K562 (cell line): ENCODE measurements around the gene LAGE3. TPM values are rescaled to one million over a fixed set of nuclear protein-coding genes. Genes with fewer than 3 reads are reported as not detected.
A peak's percentile ranks its signal among the peaks of the same experiment; 100 is the strongest.

Experiments
- ATAC-seq: fragments of 200-7000 bp; cut with Tn5 transposase; 3 replicates; pipeline ENCODE4 v1.9.1; 2020; ENCODE audit warnings: moderate library complexity
- Bru-seq: library from RNA; stranded (reverse); fragments of 400-500 nt; gene quantifications from one replicate; lab custom pipeline; 2021; lab: Mats Ljungman, UMichigan
- BruChase-seq, 2 experiments: library from RNA; stranded (reverse); fragments of 400-500 nt; gene quantifications; one replicate each; lab custom pipeline; 2021; lab: Mats Ljungman, UMichigan
- BruUV-seq: library from RNA; stranded (reverse); fragments of 400-500 nt; replicated peaks from 2 replicates; lab custom pipeline; 2021; lab: Mats Ljungman, UMichigan
- CTCF ChIA-PET: fragments of 300-600 bp; formaldehyde crosslinking; extraction: SDS; loops from one replicate; lab custom pipeline; 2021; ENCODE audit warnings: low intra/inter-chr PET ratio; lab: Yijun Ruan, JAX
- POLR2A ChIA-PET: fragments of 300-600, 350-650 bp; sonication (Branson Sonifier 250); formaldehyde crosslinking; extraction: SDS; loops from one replicate; lab custom pipeline; 2021; ENCODE audit warnings: antibody characterized with exemption, inconsistent platforms; lab: Yijun Ruan, JAX
- DNase-seq, 4 experiments: peaks; one replicate each; pipeline versions ENCODE4 v3.0.0 to v3.0.0-alpha.2; 2011 to 2018; ENCODE audit warnings: low spot score in 3 of 4, mixed read lengths in 3 of 4; ENCODE audit errors: extremely low read depth in 1 of 4
- FAIRE-seq: peaks from 2 replicates; lab custom pipeline; 2011; peaks lifted over from hg19 to GRCh38; lab: Jason Lieb, UNC
- H2AFZ ChIP-seq: 2 replicates; pipeline ENCODE4 v1.6.0; 2011; ENCODE audit warnings: low read depth, low read length, control low read depth, inconsistent platforms
- H3K27ac ChIP-seq: fragments of 200-600 bp; 3 replicates; pipeline ENCODE4 v1.8.0; 2011; ENCODE audit warnings: low read depth, mild to moderate bottlenecking, control low read depth, inconsistent platforms, low read length, moderate library complexity, mixed read lengths; ENCODE audit errors: extremely low read depth
- H3K27me3 ChIP-seq, 2 experiments: fragments of 300-600 bp in 1 of 2; 2 replicates in 1 of 2; 3 replicates in 1 of 2; pipeline versions ENCODE4 v1.6.0 to v1.8.0; 2011; ENCODE audit warnings: inconsistent platforms in 2 of 2, low read length in 2 of 2, mild to moderate bottlenecking in 1 of 2, mixed read lengths in 1 of 2, moderate library complexity in 1 of 2; ENCODE audit not compliant: control insufficient read depth in 2 of 2, insufficient read depth in 2 of 2
- H3K36me3 ChIP-seq: fragments of 300-600 bp; 3 replicates; pipeline ENCODE4 v1.8.0; 2011; ENCODE audit warnings: mild to moderate bottlenecking, low read length, inconsistent platforms; ENCODE audit not compliant: control insufficient read depth, insufficient read depth
- H3K4me1 ChIP-seq, 2 experiments: fragments of 200-600 bp in 1 of 2; replicated peaks in 1 of 2; 2 replicates in 1 of 2; 3 replicates in 1 of 2; pipeline versions ENCODE4 v1.5.1 to v1.8.0; 2011; ENCODE audit warnings: inconsistent platforms in 2 of 2, low read length in 2 of 2, mild to moderate bottlenecking in 1 of 2, mixed read lengths in 1 of 2, moderate library complexity in 1 of 2; ENCODE audit not compliant: control insufficient read depth in 2 of 2, insufficient read depth in 2 of 2
- H3K4me2 ChIP-seq: 2 replicates; pipeline ENCODE4 v1.6.1; 2011; ENCODE audit warnings: low read length, control low read depth, inconsistent platforms, mixed read lengths; ENCODE audit not compliant: insufficient read depth
- H3K4me3 ChIP-seq: fragments of 200-600 bp; sonication (generic), shearing (Covaris generic); 2 replicates; pipeline ENCODE4 v1.5.1; 2016; ENCODE audit warnings: control low read depth, inconsistent platforms
- H3K79me2 ChIP-seq: fragments of 200-600 bp; 3 replicates; pipeline ENCODE4 v1.8.0; 2011; ENCODE audit warnings: low read length, inconsistent platforms; ENCODE audit not compliant: control insufficient read depth, insufficient read depth
- H3K9ac ChIP-seq, 2 experiments: 2 replicates each; pipeline versions ENCODE4 v1.6.0 to v1.6.1; 2011; ENCODE audit warnings: low read depth in 2 of 2, low read length in 2 of 2, control low read depth in 1 of 2, inconsistent platforms in 1 of 2, mild to moderate bottlenecking in 1 of 2, mixed read lengths in 1 of 2; ENCODE audit not compliant: insufficient read depth in 1 of 2
- H3K9me1 ChIP-seq: one replicate; pipeline ENCODE4 v1.6.0; 2011; ENCODE audit warnings: inconsistent platforms, mild to moderate bottlenecking, low read length, moderate library complexity; ENCODE audit not compliant: control insufficient read depth, insufficient read depth
- H3K9me3 ChIP-seq: replicated peaks from 2 replicates; pipeline ENCODE4 v1.5.1; 2011; ENCODE audit warnings: low read depth, low read length, inconsistent platforms; ENCODE audit not compliant: control insufficient read depth, insufficient read depth
- H4K20me1 ChIP-seq: replicated peaks from 2 replicates; pipeline ENCODE4 v1.6.1; 2011; ENCODE audit warnings: low read length, inconsistent platforms, mixed read lengths; ENCODE audit not compliant: control insufficient read depth, insufficient read depth
- DNMT1 ChIP-seq: fragments of 450-650 bp; IDR thresholded peaks from 2 replicates; pipeline ENCODE4 v1.6.1; 2016; ENCODE audit warnings: antibody characterized with exemption, mild to moderate bottlenecking
- MEF2D ChIP-seq: conservative IDR thresholded peaks from 2 replicates; pipeline ENCODE4 v1.6.1; 2016; ENCODE audit warnings: low read depth, missing genetic modification characterization, missing compliant biosample characterization
- NCOA4 ChIP-seq: fragments of 450-650 bp; IDR thresholded peaks from 2 replicates; pipeline ENCODE4 v1.6.1; 2018; ENCODE audit warnings: mild to moderate bottlenecking; ENCODE audit not compliant: partially characterized antibody
- NFXL1 ChIP-seq: fragments of 450-650 bp; formaldehyde crosslinking; IDR thresholded peaks from 2 replicates; pipeline ENCODE4 v1.4.0; 2021; ENCODE audit warnings: mild to moderate bottlenecking
- NR2C1 ChIP-seq, 2 experiments: fragments of 450-650 bp; IDR thresholded peaks; 2 replicates each; pipeline ENCODE4 v1.6.1; 2017; ENCODE audit warnings: mild to moderate bottlenecking in 2 of 2, antibody characterized with exemption in 1 of 2, inconsistent platforms in 1 of 2, missing compliant biosample characterization in 1 of 2, missing genetic modification characterization in 1 of 2
- SP2 ChIP-seq: IDR thresholded peaks from 2 replicates; pipeline ENCODE4 v1.6.1; 2011; ENCODE audit warnings: mild to moderate bottlenecking, low read depth, low read length, moderate library complexity; ENCODE audit not compliant: poor library complexity, severe bottlenecking; ENCODE audit errors: extremely low read depth
- TAF9B ChIP-seq: fragments of 450-650 bp; IDR thresholded peaks from 2 replicates; pipeline ENCODE4 v1.6.1; 2018; ENCODE audit warnings: mild to moderate bottlenecking; ENCODE audit not compliant: partially characterized antibody
- TCF3 ChIP-seq: sonication (generic); formaldehyde crosslinking; IDR thresholded peaks from 2 replicates; pipeline ENCODE4 v1.4.0; 2020; ENCODE audit warnings: mild to moderate bottlenecking, missing genetic modification reagents
- ZSCAN32 ChIP-seq: fragments of 450-650 bp; formaldehyde crosslinking; IDR thresholded peaks from 2 replicates; pipeline ENCODE4 v1.4.0; 2020; ENCODE audit warnings: mild to moderate bottlenecking, moderate library complexity
- WGBS: fragments of 100-300 bp; shearing (Covaris generic); methylation state at CpG from one replicate; pipeline ENCODE4 v1.1.6; 2016; ENCODE audit warnings: low coverage, mixed read lengths; ENCODE audit not compliant: insufficient coverage; ENCODE audit errors: missing lambda C conversion rate; 5-methylcytosine and 5-hydroxymethylcytosine counted together
- in situ Hi-C: fragments of 300-500 bp; cut with MboI; formaldehyde crosslinking; loops from 4 replicates; pipeline ENCODE4 v1.15.0; 2018; ENCODE audit warnings: inconsistent platforms, mixed read lengths
- intact Hi-C: fragments of 100-400 bp; cut with micrococcal nuclease; formaldehyde crosslinking; loops from 2 replicates; pipeline ENCODE4 v1.14.2; 2022
- long read RNA-seq, 3 experiments: library from polyadenylated mRNA in 2 of 3; library from RNA in 1 of 3; unstranded in 2 of 3; stranded (forward) in 1 of 3; transcript quantifications; one replicate each; pipeline ENCODE4 v2.0.0, GENCODE V29; 2019 to 2022
- polyA minus RNA-seq, 3 experiments: library from RNA; depleted of rRNA, polyadenylated mRNA; stranded (reverse); fragments of >200 nt; gene quantifications; 2 replicates each; pipeline ENCODE4 v1.2.3, GENCODE V29; 2011
- polyA plus RNA-seq, 8 experiments: library from polyadenylated mRNA; depleted of rRNA in 4 of 8; stranded (reverse) in 5 of 8; unstranded in 3 of 8; fragments of >200 nt; fragmentation: Nextera tagmentation in 2 of 8; fragmentation: Illumina TruSeq in 1 of 8; extraction: Ambion mirVana in 2 of 8; extraction: Trizol in 1 of 8; gene quantifications; 2 replicates each; pipeline versions ENCODE4 v1.2.1 to v1.2.3, GENCODE V29; 2011 to 2014; ENCODE audit warnings: inconsistent platforms in 1 of 8, missing spikeins in 1 of 8
- total RNA-seq, 7 experiments: library from RNA; depleted of rRNA in 6 of 7; stranded (reverse); fragments of >200 nt in 6 of 7; fragmentation: Illumina TruSeq in 2 of 7; extraction: Trizol in 2 of 7; gene quantifications; 2 replicates each; pipeline versions ENCODE4 v1.2.1 to v1.2.3, GENCODE V29; 2011 to 2021; ENCODE audit warnings: low replicate concordance in 1 of 7
- TF ChIP-seq, protein P1 (sequence below): fragments of 250-450 bp; sonication (Bioruptor Pico); IDR thresholded peaks from 2 replicates; pipeline ENCODE4 v1.8.0; 2022; ENCODE audit warnings: moderate library complexity, mild to moderate bottlenecking, inconsistent platforms
- TF ChIP-seq, protein P2 (sequence below): sonication (generic); formaldehyde crosslinking; IDR thresholded peaks from 2 replicates; pipeline ENCODE4 v1.8.0; 2022; ENCODE audit warnings: mild to moderate bottlenecking, missing genetic modification reagents
- TF ChIP-seq, protein P3 (sequence below): fragments of 250-450 bp; sonication (Bioruptor Pico); IDR thresholded peaks from 2 replicates; pipeline ENCODE4 v1.5.1; 2021; ENCODE audit warnings: mild to moderate bottlenecking

Gene LAGE3, protein sequence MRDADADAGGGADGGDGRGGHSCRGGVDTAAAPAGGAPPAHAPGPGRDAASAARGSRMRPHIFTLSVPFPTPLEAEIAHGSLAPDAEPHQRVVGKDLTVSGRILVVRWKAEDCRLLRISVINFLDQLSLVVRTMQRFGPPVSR
- total RNA-seq (2011; cell fraction: chromatin; rRNA removed; ENCODE audit: low replicate concordance): 1.1 and 4.2 TPM in 2 replicates
- total RNA-seq (2011; cell fraction: nucleolus; rRNA removed): 9.7 and 13.2 TPM in 2 replicates
- 6.9 and 10.6 TPM in 2 replicates for total RNA-seq (2011; cell fraction: nucleoplasm; rRNA removed)
- total RNA-seq (2014; rRNA removed) (125 and 144 TPM in 2 replicates), total RNA-seq (2014; rRNA removed; fragmentation: Illumina TruSeq; extraction: Trizol) (21.0 and 29.7 TPM in 2 replicates), total RNA-seq (2015; rRNA removed; fragmentation: Illumina TruSeq; extraction: Trizol) (44.0 and 45.4 TPM in 2 replicates), total RNA-seq (2021) (116 and 120 TPM in 2 replicates), polyA plus RNA-seq (2011; rRNA removed) (35.8 and 45.0 TPM in 2 replicates), polyA plus RNA-seq (2014; fragmentation: Illumina TruSeq; extraction: Trizol) (29.2 and 51.8 TPM in 2 replicates), polyA plus RNA-seq (2014; fragmentation: Nextera tagmentation; extraction: Ambion mirVana) (10 to 100 TPM; 28.2 to 31.1 TPM), polyA plus RNA-seq (2014; rRNA removed) (91.3 and 105 TPM in 2 replicates), polyA minus RNA-seq (2011; rRNA and poly(A)+ RNA removed) (4.8 and 6.6 TPM in 2 replicates), Bru-seq, nascent RNA (percentile 81 among the genes with signal in this experiment), BruChase-seq, experiment 1, labeled RNA remaining after a 2-hour chase (percentile 74 among the genes with signal in this experiment), BruChase-seq, experiment 2, labeled RNA remaining after a 6-hour chase (percentile 82 among the genes with signal in this experiment)
- 61.3 and 199 TPM in 2 replicates for polyA plus RNA-seq (2011; cell fraction: cytosol; rRNA removed)
- 34.4 and 41.8 TPM in 2 replicates for polyA plus RNA-seq (2011; cell fraction: nucleus; rRNA removed)
- polyA plus RNA-seq (2012): 81.2 and 96.3 TPM in 2 replicates
- polyA minus RNA-seq (2011; cell fraction: cytosol; rRNA and poly(A)+ RNA removed): 16.6 and 19.7 TPM in 2 replicates
- 4.0 and 7.3 TPM in 2 replicates for polyA minus RNA-seq (2011; cell fraction: nucleus; rRNA and poly(A)+ RNA removed)
- long read RNA-seq, experiment 1, transcript LAGE3-201 (3 exons, 949 nt): major isoform, 343 of 360 reads
- long read RNA-seq, experiment 1, partial matches to known transcripts: 9 of 360 reads
- long read RNA-seq, experiment 1, other reads (novel, unspliced or antisense): 8 of 360 reads
- long read RNA-seq, experiment 2, transcript LAGE3-201 (3 exons, 949 nt): major isoform, 148 of 171 reads
- long read RNA-seq, experiment 2, partial matches to known transcripts: 3 of 171 reads
- long read RNA-seq, experiment 2, other reads (novel, unspliced or antisense): 20 of 171 reads
- long read RNA-seq, experiment 3, transcript LAGE3-201 (3 exons, 949 nt): major isoform, 198 of 203 reads
- long read RNA-seq, experiment 3, partial matches to known transcripts: 2 of 203 reads
- long read RNA-seq, experiment 3, other reads (novel, unspliced or antisense): 3 of 203 reads

DNA sequence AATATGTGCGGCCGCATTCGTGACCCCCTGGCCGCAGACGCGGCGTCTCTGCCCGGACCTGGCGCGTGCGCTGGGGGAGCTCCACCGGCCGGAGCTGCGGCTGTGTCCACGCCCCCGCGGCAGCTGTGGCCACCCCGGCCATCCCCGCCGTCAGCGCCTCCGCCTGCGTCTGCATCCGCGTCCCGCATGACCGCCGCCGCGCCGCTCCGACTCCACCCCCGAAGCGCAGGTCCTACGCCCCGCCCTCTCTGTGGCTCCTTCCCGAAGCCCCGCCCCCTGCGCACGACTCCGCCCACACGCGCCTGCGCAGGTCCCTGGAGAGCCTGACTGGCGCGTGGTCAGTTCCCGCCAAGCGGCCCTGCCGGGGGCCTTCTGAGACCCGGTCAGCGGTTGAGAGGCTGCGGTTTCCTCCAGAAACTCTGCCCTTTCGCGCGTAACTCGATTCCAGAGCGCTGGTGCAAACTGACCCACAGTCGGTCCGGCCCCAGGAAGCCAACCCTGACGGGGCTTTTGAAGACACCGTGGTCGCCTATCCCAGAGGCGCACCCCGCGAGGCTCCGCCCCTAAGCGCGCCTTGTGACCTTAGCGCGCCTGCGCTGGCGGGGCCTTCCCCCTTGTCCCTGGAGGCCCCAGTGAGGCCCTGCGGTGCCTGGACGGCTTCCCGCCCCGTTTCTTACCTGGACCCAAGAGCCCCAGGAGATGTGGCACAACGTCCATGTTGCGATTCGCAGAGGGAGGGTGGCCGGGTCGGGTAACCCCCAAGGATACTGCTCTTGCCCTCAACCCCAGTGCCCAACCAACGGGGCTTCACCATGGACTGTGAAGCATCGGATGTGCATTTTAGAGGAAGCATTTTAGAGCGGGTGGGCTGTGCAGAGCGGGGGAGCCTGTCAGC is at the start of gene LAGE3:
Gene LAGE3 (minus strand): TSS at position 554 of the 895 bp plus-strand sequence. CDS start 366 bp downstream, at position 188.
- peak within 1 kb of the TSS; percentile 60 for H3K4me3 ChIP-seq
- peak within 1 kb of the TSS; percentile 76 to 90 for H3K9ac ChIP-seq
- FAIRE-seq: peak; percentile 84
- H3K9me3 ChIP-seq: no peaks in the 10 kb centered on the region
- ChIA-PET CTCF (no interaction called here), POLR2A (interaction anchor here (0.6 to 1.4 kb wide), 9 partner anchors 9 to 78 kb away, joined by 3 to 11 read pairs (median 4); partner anchors contain the start of gene DNASE1L1)
- peak within 1 kb of the TSS; percentile 98 for H2AFZ ChIP-seq
- no peaks in the 10 kb centered on the region for H4K20me1 ChIP-seq
- peaks cover 20% of the 10 kb centered on the region for H3K79me2 ChIP-seq
- DNase-seq: peak; percentile 87 to 95 (median 92)
- intact Hi-C loops: loop anchor here (5.0 kb wide), 1 partner anchor 52 kb away; the partner anchor contains the start of gene ATP6AP1
- BruUV-seq: TSS peak; percentile 80
- H3K9me1 ChIP-seq: no peaks in the 10 kb centered on the region
- H3K27ac ChIP-seq: peak within 1 kb of the TSS; percentile 94
- under 1% methylated on average over 45 of the region's 85 CpGs for WGBS
- peaks cover 36 to 46% of the 10 kb centered on the region in 2 experiments for H3K4me1 ChIP-seq
- in situ Hi-C loops: no loop called here
- no peaks in the 10 kb centered on the region for H3K27me3 ChIP-seq
- peak; percentile 92 for ATAC-seq
- peaks cover 11% of the 10 kb centered on the region for H3K36me3 ChIP-seq
- H3K4me2 ChIP-seq: peak within 1 kb of the TSS; percentile 95
- TF ChIP-seq TAF9B: peak; percentile 55
- TF ChIP-seq, protein P1, sequence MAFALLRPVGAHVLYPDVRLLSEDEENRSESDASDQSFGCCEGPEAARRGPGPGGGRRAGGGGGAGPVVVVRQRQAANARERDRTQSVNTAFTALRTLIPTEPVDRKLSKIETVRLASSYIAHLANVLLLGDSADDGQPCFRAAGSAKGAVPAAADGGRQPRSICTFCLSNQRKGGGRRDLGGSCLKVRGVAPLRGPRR (CRISPR knock-in tag): no peak
- no peak for TF ChIP-seq NR2C1 (IDR thresholded peaks at IDR 0.05)
- TF ChIP-seq NR2C1 (tag; IDR thresholded peaks at IDR 0.05): peak; percentile 34
- TF ChIP-seq, protein P2, sequence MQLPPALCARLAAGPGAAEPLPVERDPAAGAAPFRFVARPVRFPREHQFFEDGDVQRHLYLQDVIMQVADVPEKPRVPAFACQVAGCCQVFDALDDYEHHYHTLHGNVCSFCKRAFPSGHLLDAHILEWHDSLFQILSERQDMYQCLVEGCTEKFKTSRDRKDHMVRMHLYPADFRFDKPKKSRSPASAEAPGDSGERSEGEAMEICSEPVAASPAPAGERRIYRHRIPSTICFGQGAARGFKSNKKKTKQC: peak; percentile 71; the same call in 1 of the 2 replicates
- TF ChIP-seq NCOA4: no peak
- no peak for TF ChIP-seq SP2
- TF ChIP-seq DNMT1: no peak
- no peak for TF ChIP-seq MEF2D
- TF ChIP-seq, protein P3, sequence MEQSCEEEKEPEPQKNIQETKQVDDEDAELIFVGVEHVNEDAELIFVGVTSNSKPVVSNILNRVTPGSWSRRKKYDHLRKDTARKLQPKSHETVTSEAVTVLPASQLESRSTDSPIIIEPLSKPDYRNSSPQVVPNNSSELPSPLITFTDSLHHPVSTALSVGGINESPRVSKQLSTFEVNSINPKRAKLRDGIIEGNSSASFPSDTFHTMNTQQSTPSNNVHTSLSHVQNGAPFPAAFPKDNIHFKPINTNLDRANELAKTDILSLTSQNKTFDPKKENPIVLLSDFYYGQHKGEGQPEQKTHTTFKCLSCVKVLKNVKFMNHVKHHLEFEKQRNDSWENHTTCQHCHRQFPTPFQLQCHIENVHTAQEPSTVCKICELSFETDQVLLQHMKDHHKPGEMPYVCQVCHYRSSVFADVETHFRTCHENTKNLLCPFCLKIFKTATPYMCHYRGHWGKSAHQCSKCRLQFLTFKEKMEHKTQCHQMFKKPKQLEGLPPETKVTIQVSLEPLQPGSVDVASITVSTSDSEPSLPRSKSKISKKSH (CRISPR knock-in tag): no peak
- no peak for TF ChIP-seq NFXL1 (CRISPR knock-in tag)
- no peak for TF ChIP-seq ZSCAN32 (CRISPR knock-in tag)
- TF ChIP-seq TCF3 (CRISPR knock-in tag): peak; percentile 22; the same call in 1 of the 2 replicates
